ENCODE results near the gene SEC22A.

- TF ChIP-seq REST (IDR thresholded peaks at IDR 0.05; ENCODE audit: insufficient read depth in 1 of 2, low read depth in 2 of 2, low read length in 2 of 2): no peak
- TF ChIP-seq TAF1 (IDR thresholded peaks at IDR 0.05; ENCODE audit: borderline replicate concordance, insufficient read depth, low read length): no peak
- no peak for TF ChIP-seq POLR2AphosphoS5 (IDR thresholded peaks at IDR 0.05; ENCODE audit: low read depth, low read length)
- no peak for TF ChIP-seq SIN3A (IDR thresholded peaks at IDR 0.05; ENCODE audit: borderline replicate concordance, insufficient read depth, low read length)
Measured at GRCh38 chr3:123156276-123156995, 45.3 kb upstream of the SEC22A start.

Data from PFSK-1 (cell line).